Colonic mucosa (tissue), 4 donors: ENCODE measurements around the gene SLC6A11. TPM values are rescaled to one million over a fixed set of nuclear protein-coding genes. Genes with fewer than 3 reads are reported as not detected.

ENCODE experiments used
- DNase-seq: peaks from one replicate; pipeline ENCODE4 v3.0.0-alpha.2; 2020
- H3K27ac ChIP-seq: fragments of 200-600 bp; one replicate; pipeline ENCODE4 v1.8.0; 2021
- H3K27me3 ChIP-seq: fragments of 200-600 bp; one replicate; pipeline ENCODE4 v1.8.0; 2021
- H3K36me3 ChIP-seq: fragments of 200-600 bp; one replicate; pipeline ENCODE4 v1.8.0; 2021
- H3K4me1 ChIP-seq: fragments of 200-600 bp; one replicate; pipeline ENCODE4 v1.8.0; 2021; ENCODE audit warnings: mild to moderate bottlenecking
- H3K4me3 ChIP-seq: fragments of 200-600 bp; one replicate; pipeline ENCODE4 v1.8.0; 2021
- H3K9ac ChIP-seq, 2 donors: one replicate each; pipeline ENCODE4 v1.7.0; 2013; ENCODE audit warnings: control low read depth in 2 of 2, low read depth in 2 of 2, low read length in 2 of 2
- H3K9me3 ChIP-seq: fragments of 200-600 bp; one replicate; pipeline ENCODE4 v1.8.0; 2021
- CTCF ChIP-seq: fragments of 200-600 bp; IDR thresholded peaks from one replicate; pipeline ENCODE4 v1.8.0; 2022; ENCODE audit warnings: antibody characterized with exemption, mild to moderate bottlenecking
- intact Hi-C: fragments of 100-400 bp; cut with DNase I; formaldehyde crosslinking; loops from one replicate; pipeline ENCODE4 v1.14.1; 2022
- total RNA-seq, 2 donors: library from RNA; stranded (reverse); fragmentation: NEBNext Ultra II Directional in 1 of 2; extraction: Animal tissue kit (Norgen Biotek cat#: 25700) in 1 of 2; gene quantifications; one replicate each; pipeline ENCODE4 v1.2.1, GENCODE V29; 2021
- donor health status: healthy.
- donor health status: DM: no; HTN: no; CAD: no.
- donor health status: DM: no; HTN: no; CAD: no.

SLC6A11 gene
- total RNA-seq, 2 donors from 2014 or later: not detected

DNA sequence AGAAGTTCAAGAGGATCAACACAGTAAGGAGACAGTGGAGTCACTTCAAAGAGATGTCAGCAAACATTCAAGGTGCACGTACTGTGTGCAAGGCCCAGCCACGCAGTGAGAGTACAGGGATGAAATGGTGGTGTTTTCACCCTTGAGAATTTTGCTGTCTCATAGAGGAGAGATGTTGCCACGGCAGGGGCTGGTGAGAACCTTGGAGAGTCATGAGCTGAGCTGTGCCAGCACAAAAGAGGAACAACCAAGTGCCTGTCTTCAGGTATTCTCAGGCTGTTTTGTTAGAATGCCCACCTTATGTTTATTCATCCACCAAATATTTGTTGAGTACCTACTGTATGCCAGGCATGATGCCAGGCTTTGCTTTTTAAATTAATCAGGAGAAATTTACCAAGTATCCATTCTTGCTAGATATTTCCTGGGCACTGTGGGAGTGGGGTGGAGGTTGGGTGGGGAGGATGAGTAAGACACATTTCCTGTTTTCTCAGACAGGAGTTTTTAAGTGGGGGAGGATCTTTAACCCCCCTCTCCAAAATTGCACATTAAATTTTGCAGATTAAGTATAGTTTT, 72.6 kb downstream of the SLC6A11 start:
- H3K27me3 ChIP-seq: no peaks in the 10 kb centered on the region
- H3K36me3 ChIP-seq: no peaks in the 10 kb centered on the region
- no peak for TF ChIP-seq CTCF
- no peak overlapping the region for H3K27ac ChIP-seq
- no peaks in the 10 kb centered on the region for H3K4me1 ChIP-seq
- H3K4me3 ChIP-seq: no peak overlapping the region
- H3K9me3 ChIP-seq: no peaks in the 10 kb centered on the region
- no peak overlapping the region for H3K9ac ChIP-seq
- intact Hi-C loops: no loop called here
- DNase-seq: no peak

DNA sequence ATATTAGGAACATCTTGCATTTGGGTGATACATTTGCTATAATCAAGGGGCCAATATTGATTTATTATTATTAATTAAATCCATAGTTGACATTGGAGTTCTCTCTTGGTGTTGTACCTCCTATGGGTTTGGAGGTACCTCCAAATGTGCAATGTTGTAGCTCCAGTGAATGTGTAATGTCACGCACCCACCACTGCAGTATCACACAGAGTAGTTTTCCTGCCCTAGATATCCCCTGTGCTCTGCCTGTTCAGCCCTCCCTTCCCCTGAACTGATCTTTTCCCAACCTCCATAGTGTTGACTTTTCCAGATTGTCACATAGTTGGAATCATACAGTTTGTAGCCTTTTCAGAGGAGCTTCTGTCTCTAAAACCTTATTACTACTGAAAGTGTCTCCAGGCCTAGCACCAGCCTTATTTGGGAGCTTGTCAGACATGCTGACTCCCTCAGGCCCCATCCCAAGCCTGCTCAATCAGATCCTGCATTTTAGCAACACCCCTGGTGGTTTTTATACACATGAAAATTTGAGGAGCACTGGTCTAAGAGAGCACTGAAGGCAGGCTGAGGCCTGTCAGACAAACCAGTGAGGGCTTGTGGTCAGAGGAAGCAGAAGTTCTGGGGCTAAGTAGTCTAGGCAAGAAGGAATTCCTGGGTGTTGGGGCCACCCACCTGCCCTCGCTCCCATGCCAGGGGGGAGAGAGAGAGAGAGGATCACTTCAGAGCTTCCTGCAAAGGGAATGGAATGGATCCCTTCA, 73.4 kb downstream of the SLC6A11 start:
- TF ChIP-seq CTCF: no peak
- no peak overlapping the region for H3K27ac ChIP-seq
- no peaks in the 10 kb centered on the region for H3K9me3 ChIP-seq
- no peaks in the 10 kb centered on the region for H3K36me3 ChIP-seq
- no peak for DNase-seq
- no peak overlapping the region for H3K4me3 ChIP-seq
- intact Hi-C loops: no loop called here
- H3K9ac ChIP-seq: no peak overlapping the region
- H3K27me3 ChIP-seq: no peaks in the 10 kb centered on the region
- H3K4me1 ChIP-seq: no peaks in the 10 kb centered on the region

GRCh38 chr3:10890665-10891064, 74.6 kb downstream of the SLC6A11 start:
- intact Hi-C loops: no loop called here
- no peak overlapping the region for H3K27ac ChIP-seq
- no peaks in the 10 kb centered on the region for H3K4me1 ChIP-seq
- no peak for DNase-seq
- no peaks in the 10 kb centered on the region for H3K36me3 ChIP-seq
- no peak for TF ChIP-seq CTCF
- H3K9ac ChIP-seq: no peak overlapping the region
- H3K4me3 ChIP-seq: no peak overlapping the region
- no peaks in the 10 kb centered on the region for H3K27me3 ChIP-seq
- no peaks in the 10 kb centered on the region for H3K9me3 ChIP-seq

- Histone ChIP-seq H3K4me3 (no peak overlapping the region), H3K27ac (no peak overlapping the region), H3K4me1 (no peaks in the 10 kb centered on the region), H3K36me3 (no peaks in the 10 kb centered on the region), H3K9ac (no peak overlapping the region), H3K9me3 (no peaks in the 10 kb centered on the region), H3K27me3 (no peaks in the 10 kb centered on the region)
- TF ChIP-seq CTCF: no peak
- no peak for DNase-seq
- intact Hi-C loops: no loop called here
Observed at GRCh38 chr3:10892622-10893021, 76.6 kb downstream of the SLC6A11 start.

- TF ChIP-seq CTCF: no peak
- H3K4me1 ChIP-seq: no peaks in the 10 kb centered on the region
- no peaks in the 10 kb centered on the region for H3K9me3 ChIP-seq
- intact Hi-C loops: no loop called here
- no peaks in the 10 kb centered on the region for H3K27me3 ChIP-seq
- no peaks in the 10 kb centered on the region for H3K36me3 ChIP-seq
- H3K27ac ChIP-seq: no peak overlapping the region
- H3K9ac ChIP-seq: no peak overlapping the region
- no peak for DNase-seq
- no peak overlapping the region for H3K4me3 ChIP-seq
Observed at GRCh38 chr3:10901296-10901945, 85.4 kb downstream of the SLC6A11 start.
